Endothelial cell of umbilical vein (primary cell): ENCODE measurements around the gene G0S2. TPM values are rescaled to one million over a fixed set of nuclear protein-coding genes. Genes with fewer than 3 reads are reported as not detected.

ENCODE experiments used
- BruUV-seq: library from RNA; stranded (reverse); fragments of 400-500 nt; replicated peaks from 2 replicates; lab custom pipeline; 2021; lab: Mats Ljungman, UMichigan
- CTCF ChIA-PET: fragments of 300-600, 350-600 bp; sonication (Branson Sonifier 250); formaldehyde crosslinking; loops from one replicate; lab custom pipeline; 2021; ENCODE audit warnings: antibody characterized with exemption, inconsistent platforms; lab: Charles Lee
- POLR2A ChIA-PET: fragments of 300-600, 350-600 bp; sonication (Branson Sonifier 250); formaldehyde crosslinking; loops from one replicate; lab custom pipeline; 2021; ENCODE audit warnings: antibody characterized with exemption, inconsistent platforms; lab: Charles Lee
- DNase-seq: peaks from one replicate; pipeline ENCODE4 v3.0.0-alpha.2; 2011; ENCODE audit warnings: low read depth, low spot score
- FAIRE-seq: peaks from 2 replicates; lab custom pipeline; 2011; peaks lifted over from hg19 to GRCh38; lab: Jason Lieb, UNC
- H2AFZ ChIP-seq: 2 replicates; pipeline ENCODE4 v1.6.0; 2012; ENCODE audit warnings: low read depth, low read length, control low read depth, inconsistent platforms
- H3K27ac ChIP-seq: 2 replicates; pipeline ENCODE4 v1.5.1; 2011; ENCODE audit warnings: low read depth, mild to moderate bottlenecking, control low read depth, low read length, moderate library complexity; ENCODE audit not compliant: insufficient read depth
- H3K27me3 ChIP-seq, 2 experiments: 2 replicates each; pipeline versions ENCODE4 v1.6.0 to v1.6.1; 2011; ENCODE audit warnings: low read length in 2 of 2, mixed read lengths in 1 of 2; ENCODE audit not compliant: control insufficient read depth in 2 of 2, insufficient read depth in 2 of 2
- H3K36me3 ChIP-seq, 2 experiments: 2 replicates in 1 of 2; 3 replicates in 1 of 2; pipeline ENCODE4 v1.5.1; 2011; ENCODE audit warnings: low read length in 2 of 2, mild to moderate bottlenecking in 1 of 2, moderate library complexity in 1 of 2; ENCODE audit not compliant: control insufficient read depth in 2 of 2, insufficient read depth in 2 of 2; ENCODE audit errors: extremely low read depth in 1 of 2
- H3K4me1 ChIP-seq: 3 replicates; pipeline ENCODE4 v1.5.1; 2011; ENCODE audit warnings: mild to moderate bottlenecking, low read length; ENCODE audit not compliant: control insufficient read depth, insufficient read depth; ENCODE audit errors: extremely low read depth
- H3K4me2 ChIP-seq: 2 replicates; pipeline ENCODE4 v1.6.1; 2011; ENCODE audit warnings: low read length, control low read depth, mixed read lengths; ENCODE audit not compliant: insufficient read depth
- H3K4me3 ChIP-seq, 3 experiments: fragments of 200-600 bp in 1 of 3; sonication (generic), shearing (Covaris generic) in 1 of 3; replicated peaks in 1 of 3; 2 replicates each; pipeline ENCODE4 v1.5.1; 2011 to 2016; ENCODE audit warnings: control low read depth in 3 of 3, low read length in 3 of 3, mild to moderate bottlenecking in 2 of 3, inconsistent platforms in 1 of 3, low read depth in 1 of 3, moderate library complexity in 1 of 3; ENCODE audit not compliant: insufficient read depth in 1 of 3
- H3K79me2 ChIP-seq: 2 replicates; pipeline ENCODE4 v1.6.0; 2012; ENCODE audit warnings: low read length, inconsistent platforms; ENCODE audit not compliant: control insufficient read depth, insufficient read depth
- H3K9ac ChIP-seq: replicated peaks from 2 replicates; pipeline ENCODE3; 2011; ENCODE audit warnings: low read length, control low read depth; ENCODE audit not compliant: insufficient read depth; ENCODE audit errors: extremely low read depth
- H3K9me1 ChIP-seq: replicated peaks from 3 replicates; pipeline ENCODE4 v1.6.0; 2011; ENCODE audit warnings: mild to moderate bottlenecking, low read length; ENCODE audit not compliant: control insufficient read depth, insufficient read depth; ENCODE audit errors: extremely low read depth
- H3K9me3 ChIP-seq: replicated peaks from 2 replicates; pipeline ENCODE4 v1.5.1; 2012; ENCODE audit warnings: low read length, inconsistent platforms; ENCODE audit not compliant: control insufficient read depth, insufficient read depth
- H4K20me1 ChIP-seq: replicated peaks from 2 replicates; pipeline ENCODE3; 2011; ENCODE audit warnings: mild to moderate bottlenecking, low read length; ENCODE audit not compliant: control insufficient read depth, insufficient read depth; ENCODE audit errors: extremely low read depth
- CTCF ChIP-seq, 2 donors: IDR thresholded peaks; 1 replicate in 1 of 2; 2 replicates in 1 of 2; pipeline ENCODE4 v1.5.1; 2011; ENCODE audit warnings: low read length in 2 of 2, mild to moderate bottlenecking in 2 of 2, moderate library complexity in 2 of 2, control low read depth in 1 of 2, inconsistent platforms in 1 of 2, low read depth in 1 of 2; ENCODE audit not compliant: insufficient read depth in 1 of 2; ENCODE audit errors: extremely low read depth in 1 of 2
- EZH2 ChIP-seq: IDR thresholded peaks from 2 replicates; pipeline ENCODE4 v1.6.1; 2012; ENCODE audit warnings: borderline replicate concordance, low read depth, mild to moderate bottlenecking, moderate library complexity, low read length, inconsistent platforms; ENCODE audit not compliant: severe bottlenecking
- FOS ChIP-seq: IDR thresholded peaks from 2 replicates; pipeline ENCODE4 v1.6.1; 2011; ENCODE audit warnings: mild to moderate bottlenecking, low read length, moderate library complexity, borderline replicate concordance; ENCODE audit not compliant: insufficient read depth
- GATA2 ChIP-seq: IDR thresholded peaks from 2 replicates; pipeline ENCODE4 v1.7.0; 2011; ENCODE audit warnings: low read depth, mild to moderate bottlenecking, moderate library complexity, mixed read lengths, low read length; ENCODE audit not compliant: insufficient read length, insufficient read depth
- JUN ChIP-seq: IDR thresholded peaks from 2 replicates; pipeline ENCODE4 v1.6.1; 2011; ENCODE audit warnings: borderline replicate concordance, low read depth; ENCODE audit not compliant: insufficient read length, insufficient read depth
- MAX ChIP-seq: IDR thresholded peaks from 2 replicates; pipeline ENCODE4 v1.6.1; 2011; ENCODE audit not compliant: insufficient read depth, insufficient read length
- MYC ChIP-seq: IDR thresholded peaks from one replicate; pipeline ENCODE4 v1.6.1; 2011; ENCODE audit warnings: mild to moderate bottlenecking, low read depth, low read length
- POLR2A ChIP-seq: IDR thresholded peaks from 2 replicates; pipeline ENCODE4 v1.6.1; 2012; ENCODE audit warnings: low read depth, mild to moderate bottlenecking, control low read depth, low read length
- POLR2AphosphoS5 ChIP-seq: IDR thresholded peaks from 2 replicates; pipeline ENCODE4 v1.6.1; 2012; ENCODE audit warnings: low read depth, mild to moderate bottlenecking, control low read depth, low read length, moderate library complexity; ENCODE audit not compliant: insufficient read depth
- dilution Hi-C: fragments of 300-500 bp; cut with MboI; formaldehyde crosslinking; loops from one replicate; pipeline ENCODE4 v1.15.0; 2019; ENCODE audit warnings: low sequenced_read_pairs; ENCODE audit not compliant: extremely low pct_ligation_motif_present
- intact Hi-C: fragments of 100-400 bp; cut with micrococcal nuclease; formaldehyde crosslinking; loops from one replicate; pipeline ENCODE4 v1.10.0; 2022
- polyA plus RNA-seq, 4 experiments: library from polyadenylated mRNA; depleted of rRNA in 3 of 4; stranded (reverse) in 3 of 4; unstranded in 1 of 4; fragments of >200 nt; gene quantifications; 2 replicates each; pipeline versions ENCODE4 v1.2.1 to v1.2.3, GENCODE V29; 2011 to 2012; ENCODE audit warnings: missing spikeins in 1 of 4
- total RNA-seq: library from RNA; stranded (reverse); gene quantifications from 2 replicates; pipeline ENCODE4 v1.2.3, GENCODE V29; 2021

G0S2 gene
- total and polyA plus RNA-seq, 2 donors (not counting 3 experiments of a cell fraction or from before 2014, with no cell fraction given) = 0.91 to 1.9 TPM

GRCh38 chr1:209691237-209691636 is 16.0 kb downstream of the G0S2 start:
- no TSS peak for BruUV-seq
- no peaks in the 10 kb centered on the region for H4K20me1 ChIP-seq
- H3K27ac ChIP-seq = no peak overlapping the region
- no peak overlapping the region for H2AFZ ChIP-seq
- H3K9ac ChIP-seq = no peak overlapping the region
- no peak overlapping the region for H3K4me2 ChIP-seq
- no peaks in the 10 kb centered on the region for H3K4me1 ChIP-seq
- no peak for TF ChIP-seq POLR2AphosphoS5
- FAIRE-seq (no peak), DNase-seq (no peak)
- H3K9me1 ChIP-seq = no peaks in the 10 kb centered on the region
- POLR2A ChIA-PET = no interaction called here
- intact Hi-C loops = loop anchor here (5.0 kb wide), 1 partner anchor 44 kb away; no protein-coding TSS in a partner anchor
- no peaks in the 10 kb centered on the region for H3K9me3 ChIP-seq
- no peak overlapping the region for H3K4me3 ChIP-seq
- peaks cover 11 to 13% of the 10 kb centered on the region in 2 experiments for H3K27me3 ChIP-seq
- no peaks in the 10 kb centered on the region for H3K79me2 ChIP-seq
- dilution Hi-C loops = loop anchor here (25.0 kb wide), 1 partner anchor 104 kb away; the partner anchor contains the start of gene CAMK1G
- H3K36me3 ChIP-seq = no peaks in the 10 kb centered on the region
- CTCF ChIA-PET = interaction anchor here (0.8 to 7.1 kb wide), 12 partner anchors 11 to 122 kb away, joined by 3 to 70 read pairs (median 4); partner anchors contain the start of gene G0S2

- Histone ChIP-seq H2AFZ (peak overlapping the region; percentile 51), H3K27ac (no peak overlapping the region), H3K9me3 (no peaks in the 10 kb centered on the region), H4K20me1 (no peaks in the 10 kb centered on the region), H3K79me2 (no peaks in the 10 kb centered on the region), H3K36me3 (no peaks in the 10 kb centered on the region), H3K9ac (no peak overlapping the region), H3K4me1 (no peaks in the 10 kb centered on the region), H3K27me3 (peaks cover 9 to 13% of the 10 kb centered on the region in 2 experiments), H3K4me2 (no peak overlapping the region), H3K4me3 (no peak overlapping the region), H3K9me1 (no peaks in the 10 kb centered on the region)
- ChIA-PET POLR2A (no interaction called here), CTCF (interaction anchor here (0.8 to 7.1 kb wide), 24 partner anchors 18 to 126 kb away, joined by 3 to 70 read pairs (median 5); partner anchors contain the start of genes CAMK1G, G0S2 and LAMB3)
- TF ChIP-seq CTCF (IDR thresholded peaks at IDR 0.05; ENCODE audit: extremely low read depth in 1 of 2, insufficient read depth in 1 of 2, low read depth in 1 of 2, low read length in 2 of 2) (no peak), GATA2 (no peak), POLR2AphosphoS5 (no peak), MAX (no peak), EZH2 (no peak), POLR2A (no peak), MYC (no peak), JUN (no peak), FOS (no peak)
- dilution Hi-C loops = loop anchor here (25.0 kb wide), 1 partner anchor 105 kb away; the partner anchor contains the start of gene CAMK1G
- DNase-seq = no peak
- intact Hi-C loops = loop anchor here (5.0 kb wide), 1 partner anchor 45 kb away; no protein-coding TSS in a partner anchor
- no peak for FAIRE-seq
- BruUV-seq = no TSS peak
These were observed 17.1 kb downstream of the G0S2 start for GRCh38 chr1:209692296-209692695.
